GM12801 (cell line): ENCODE data around the gene ZFC3H1.

ENCODE experiments used
- TF ChIP-seq, protein P1 (sequence below): IDR thresholded peaks from one replicate; pipeline ENCODE4 v1.5.1; 2011; ENCODE audit warnings: control low read depth; ENCODE audit not compliant: insufficient read length; ENCODE audit errors: extremely low read depth

ZFC3H1 gene

DNA sequence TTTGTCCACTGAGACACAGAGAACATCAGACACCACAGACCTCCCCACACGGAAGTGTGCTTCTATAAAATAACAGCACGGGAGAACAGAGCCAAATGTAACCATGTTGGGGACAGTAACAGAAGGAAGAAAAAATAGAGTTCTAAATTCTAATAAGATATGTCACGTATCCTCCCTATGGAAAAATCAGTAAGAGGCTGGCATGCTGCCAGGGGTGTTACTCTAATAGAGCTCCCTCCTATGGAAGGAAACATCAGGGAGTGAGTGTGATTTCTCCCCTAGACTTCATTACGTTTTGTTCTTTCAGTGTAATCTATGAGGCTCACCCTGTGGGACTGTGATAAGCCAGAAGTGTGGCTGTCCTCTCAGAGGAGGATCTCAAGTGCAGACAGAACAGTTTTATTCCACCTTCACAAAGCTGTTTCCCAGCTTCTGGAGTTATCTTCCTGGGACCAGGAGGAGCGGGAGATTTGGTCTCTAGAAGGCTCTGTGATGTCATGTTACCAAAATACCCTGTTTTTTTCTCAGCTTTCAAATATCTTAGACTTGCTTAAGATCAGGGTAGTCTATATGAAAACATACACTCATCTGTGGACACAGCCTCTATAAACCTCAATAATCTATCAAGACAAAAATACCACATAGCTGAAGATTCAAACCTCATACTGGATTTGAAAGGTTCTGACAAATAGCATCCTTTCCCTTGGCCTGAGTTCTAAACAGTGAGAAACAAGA is 69.3 kb downstream of the ZFC3H1 start:
- TF ChIP-seq, protein P1, sequence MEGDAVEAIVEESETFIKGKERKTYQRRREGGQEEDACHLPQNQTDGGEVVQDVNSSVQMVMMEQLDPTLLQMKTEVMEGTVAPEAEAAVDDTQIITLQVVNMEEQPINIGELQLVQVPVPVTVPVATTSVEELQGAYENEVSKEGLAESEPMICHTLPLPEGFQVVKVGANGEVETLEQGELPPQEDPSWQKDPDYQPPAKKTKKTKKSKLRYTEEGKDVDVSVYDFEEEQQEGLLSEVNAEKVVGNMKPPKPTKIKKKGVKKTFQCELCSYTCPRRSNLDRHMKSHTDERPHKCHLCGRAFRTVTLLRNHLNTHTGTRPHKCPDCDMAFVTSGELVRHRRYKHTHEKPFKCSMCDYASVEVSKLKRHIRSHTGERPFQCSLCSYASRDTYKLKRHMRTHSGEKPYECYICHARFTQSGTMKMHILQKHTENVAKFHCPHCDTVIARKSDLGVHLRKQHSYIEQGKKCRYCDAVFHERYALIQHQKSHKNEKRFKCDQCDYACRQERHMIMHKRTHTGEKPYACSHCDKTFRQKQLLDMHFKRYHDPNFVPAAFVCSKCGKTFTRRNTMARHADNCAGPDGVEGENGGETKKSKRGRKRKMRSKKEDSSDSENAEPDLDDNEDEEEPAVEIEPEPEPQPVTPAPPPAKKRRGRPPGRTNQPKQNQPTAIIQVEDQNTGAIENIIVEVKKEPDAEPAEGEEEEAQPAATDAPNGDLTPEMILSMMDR: no peak

DNA sequence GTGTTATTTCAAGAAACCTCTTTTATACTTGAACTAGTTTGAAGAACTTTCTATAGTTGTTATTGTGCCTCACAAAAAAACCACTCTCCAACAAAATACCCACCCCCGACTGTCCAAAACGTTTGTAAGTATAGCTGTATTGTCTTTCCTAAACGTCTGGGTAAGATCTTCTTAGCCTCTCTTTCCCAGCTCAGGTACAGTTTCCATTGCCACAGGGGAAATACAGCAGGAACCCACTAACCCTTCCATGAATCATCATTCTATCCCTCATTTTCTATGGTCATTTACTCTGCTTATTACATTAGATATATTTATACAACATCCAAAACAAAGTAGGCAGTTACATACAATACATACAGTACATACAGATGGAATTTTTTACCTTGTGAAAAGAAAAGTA is 70.8 kb downstream of the ZFC3H1 start:
- TF ChIP-seq, protein P1: no peak

DNA sequence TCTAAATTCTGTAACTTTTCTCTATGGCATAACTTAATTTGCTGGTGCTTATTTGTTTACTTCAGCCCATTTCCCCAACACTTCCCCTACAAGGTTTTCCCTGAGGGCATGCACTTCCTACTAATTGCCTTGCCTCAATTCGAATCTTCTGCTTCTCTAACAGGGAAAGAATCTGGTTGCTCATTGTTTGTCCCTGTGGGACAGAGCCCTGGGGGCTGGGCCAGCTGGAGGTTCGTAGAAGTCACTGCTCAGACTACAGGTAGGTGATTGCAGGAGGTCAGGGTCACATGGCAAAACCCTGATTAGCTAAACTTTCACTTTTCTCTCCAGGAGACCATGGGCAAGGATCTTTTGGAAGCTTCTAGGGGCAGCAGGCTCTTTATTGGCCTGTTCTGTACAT is 72.0 kb downstream of the ZFC3H1 start:
- TF ChIP-seq, protein P1: no peak

DNA sequence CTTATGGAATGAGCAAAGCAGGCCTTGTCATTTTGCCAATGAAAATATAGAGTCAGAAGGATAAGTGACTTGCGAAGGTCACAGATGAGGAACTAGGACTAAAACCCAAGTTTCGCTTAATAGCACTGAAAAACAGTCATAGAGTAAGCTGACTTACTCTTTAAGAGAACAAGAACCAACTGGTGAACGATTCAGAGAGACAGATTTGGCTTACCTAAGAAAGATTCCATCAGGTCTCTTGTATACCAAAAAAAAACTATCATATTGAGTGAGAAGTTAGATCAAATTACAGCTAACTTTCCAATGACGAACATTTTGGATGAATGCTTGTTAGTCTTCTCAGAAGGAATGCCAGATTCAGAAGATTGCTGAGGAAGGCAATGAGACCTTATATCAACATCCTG is 74.2 kb downstream of the ZFC3H1 start:
- TF ChIP-seq, protein P1: no peak

DNA sequence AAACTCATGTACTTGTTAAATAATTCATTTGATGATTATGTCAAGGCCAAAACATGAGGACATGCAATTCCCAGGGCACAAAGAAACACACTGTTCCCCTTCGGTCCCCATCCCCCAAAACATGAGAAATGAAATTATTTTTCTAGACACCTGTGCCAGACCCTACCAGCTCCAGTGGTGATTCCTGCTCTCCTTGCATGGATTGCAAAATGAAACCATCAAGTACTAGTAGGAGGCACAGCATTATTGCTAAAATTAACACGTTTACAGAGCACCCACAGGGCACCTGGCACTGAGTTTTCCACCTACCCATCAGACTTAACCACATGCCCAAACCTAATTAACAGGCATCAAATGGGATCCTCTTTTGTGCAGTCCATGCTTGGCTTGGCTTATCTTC is 76.6 kb downstream of the ZFC3H1 start:
- TF ChIP-seq, protein P1: no peak

DNA sequence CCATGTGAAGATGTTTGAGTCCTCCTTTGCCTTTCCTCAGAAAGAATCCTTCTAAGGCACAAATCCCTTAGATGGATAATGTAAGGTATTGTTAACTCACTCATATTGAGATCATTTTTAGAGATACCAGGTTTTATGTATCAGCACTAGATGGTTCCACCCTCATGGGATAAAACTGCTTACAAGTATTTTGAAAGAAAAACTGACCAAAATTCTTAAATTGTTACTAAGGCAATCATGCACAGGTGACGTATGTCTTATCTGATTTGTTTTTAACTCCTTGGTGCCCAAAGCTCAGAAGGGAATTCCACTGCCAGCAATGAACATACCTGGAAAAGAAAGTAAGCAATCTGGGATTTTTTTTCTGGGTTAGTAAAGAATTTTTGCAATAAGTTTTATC is 78.4 kb downstream of the ZFC3H1 start:
- TF ChIP-seq, protein P1: no peak

DNA sequence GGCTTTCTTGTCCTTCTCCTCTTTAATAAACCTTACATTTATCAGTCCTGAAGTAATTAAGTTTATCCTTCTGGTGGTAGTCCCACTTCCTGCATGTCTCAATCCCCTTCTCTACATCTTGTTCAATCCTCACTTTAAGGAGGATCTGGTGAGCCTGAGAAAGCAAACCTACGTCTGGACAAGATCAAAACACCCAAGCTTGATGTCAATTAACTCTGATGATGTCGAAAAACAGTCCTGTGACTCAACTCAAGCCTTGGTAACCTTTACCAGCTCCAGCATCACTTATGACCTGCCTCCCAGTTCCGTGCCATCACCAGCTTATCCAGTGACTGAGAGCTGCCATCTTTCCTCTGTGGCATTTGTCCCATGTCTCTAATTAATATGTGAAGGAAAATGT is 79.3 kb downstream of the ZFC3H1 start:
- TF ChIP-seq, protein P1: no peak

DNA sequence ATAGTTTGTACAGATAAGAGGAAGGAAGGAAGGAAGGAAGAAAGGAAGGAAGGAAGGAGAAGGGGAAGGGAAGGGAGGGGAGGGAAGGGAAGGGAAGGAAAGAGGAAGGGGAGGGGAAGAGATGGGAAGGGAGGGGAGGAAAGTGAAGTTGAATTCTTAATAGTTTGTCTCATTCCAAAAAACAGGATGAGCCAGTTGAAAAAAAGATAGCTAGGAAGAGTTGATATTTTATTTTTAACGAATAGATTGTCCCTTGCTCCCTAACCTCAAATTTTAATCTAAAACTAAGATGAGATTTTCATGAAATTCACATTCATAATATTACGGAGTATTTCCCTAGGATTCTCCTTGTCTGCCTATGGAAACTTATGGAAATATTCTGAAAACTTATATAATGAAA is 80.7 kb downstream of the ZFC3H1 start:
- TF ChIP-seq, protein P1: no peak
